Activated CD8-positive, alpha-beta memory T cell treated with anti-CD3 and anti-CD28 coated beads for 4 hours (primary cell): ENCODE data around the gene OVCA2.

Source experiments
- DNase-seq, 2 donors: peaks; one replicate each; pipeline ENCODE4 v3.0.0-alpha.2; 2020; ENCODE audit warnings: low read depth in 2 of 2

The OVCA2 gene

GRCh38 chr17:2013994-2014317, 27.9 kb upstream of the OVCA2 start:
- no peak for DNase-seq

DNA sequence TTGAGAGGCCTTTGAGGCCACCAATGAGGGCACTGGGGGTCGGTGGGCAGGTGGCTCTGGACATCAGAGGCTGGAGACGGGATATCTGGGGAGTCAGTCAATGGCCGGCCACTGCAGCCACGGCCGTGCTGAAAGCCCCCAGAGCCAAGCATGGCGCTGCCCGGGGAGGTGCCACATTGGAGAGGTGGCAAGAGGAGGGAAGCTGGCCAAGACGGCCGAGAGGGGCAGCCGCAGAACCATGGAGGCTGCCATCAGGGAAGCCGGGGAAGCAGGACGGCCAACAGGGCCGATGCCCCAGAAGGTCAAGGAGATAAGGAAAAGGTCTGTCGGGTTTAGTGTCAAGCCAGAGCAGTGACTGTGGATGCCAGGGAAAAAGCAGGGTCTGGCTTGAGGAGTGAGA, 26.5 kb upstream of the OVCA2 start:
- DNase-seq, result no peak

DNA sequence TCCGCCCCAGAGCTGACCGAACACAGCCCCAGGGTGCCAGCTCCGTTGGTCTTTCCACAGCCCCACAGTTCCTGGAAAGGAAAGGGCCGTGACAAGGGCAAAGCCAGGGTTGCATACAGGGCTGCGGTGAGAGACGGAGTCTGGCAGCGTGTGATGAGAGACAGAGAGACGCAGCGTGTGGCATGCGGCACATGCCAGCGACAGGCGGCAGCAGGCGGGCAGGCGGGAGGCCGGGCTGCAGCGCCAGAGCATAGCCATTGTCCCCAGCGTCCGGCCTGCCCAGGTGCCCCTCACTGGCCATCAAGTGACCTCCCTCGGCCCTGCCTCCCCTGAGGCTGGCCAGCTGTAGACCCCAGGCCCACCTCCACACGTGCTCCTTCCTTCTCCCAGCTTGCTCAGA, 25.3 kb upstream of the OVCA2 start:
- DNase-seq, result no peak

DNA sequence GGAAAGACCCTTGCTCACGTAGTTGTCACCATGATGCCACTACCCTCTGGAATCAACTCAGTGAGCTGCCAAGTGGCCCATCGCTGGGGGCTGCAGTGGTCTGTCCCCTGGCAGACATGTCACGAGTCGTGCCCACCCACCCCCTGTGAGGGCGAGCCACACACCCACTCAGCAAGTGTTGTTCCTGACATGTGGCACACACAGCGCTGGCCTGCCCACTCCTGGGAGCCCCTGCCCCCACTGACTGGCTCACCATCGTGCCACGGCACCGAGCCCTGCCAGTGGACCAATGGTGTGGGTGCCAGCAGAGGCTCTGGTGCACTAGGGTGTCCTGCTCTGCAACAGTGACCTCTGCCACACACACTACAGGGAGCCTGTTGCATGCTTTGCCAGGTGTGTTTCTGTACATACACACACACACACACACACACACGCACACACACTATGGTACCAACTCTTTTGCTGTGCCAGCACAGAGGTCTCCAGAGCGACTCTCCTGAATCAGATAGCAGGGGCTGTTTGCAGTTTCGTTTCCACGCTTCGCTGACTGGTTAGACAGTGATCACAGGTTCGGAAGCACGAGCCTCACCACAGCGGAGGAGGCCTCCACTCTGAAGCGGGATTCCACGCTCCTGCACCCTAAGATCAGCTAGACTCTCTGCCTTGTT, 24.4 kb upstream of the OVCA2 start:
- DNase-seq, result no peak

DNA sequence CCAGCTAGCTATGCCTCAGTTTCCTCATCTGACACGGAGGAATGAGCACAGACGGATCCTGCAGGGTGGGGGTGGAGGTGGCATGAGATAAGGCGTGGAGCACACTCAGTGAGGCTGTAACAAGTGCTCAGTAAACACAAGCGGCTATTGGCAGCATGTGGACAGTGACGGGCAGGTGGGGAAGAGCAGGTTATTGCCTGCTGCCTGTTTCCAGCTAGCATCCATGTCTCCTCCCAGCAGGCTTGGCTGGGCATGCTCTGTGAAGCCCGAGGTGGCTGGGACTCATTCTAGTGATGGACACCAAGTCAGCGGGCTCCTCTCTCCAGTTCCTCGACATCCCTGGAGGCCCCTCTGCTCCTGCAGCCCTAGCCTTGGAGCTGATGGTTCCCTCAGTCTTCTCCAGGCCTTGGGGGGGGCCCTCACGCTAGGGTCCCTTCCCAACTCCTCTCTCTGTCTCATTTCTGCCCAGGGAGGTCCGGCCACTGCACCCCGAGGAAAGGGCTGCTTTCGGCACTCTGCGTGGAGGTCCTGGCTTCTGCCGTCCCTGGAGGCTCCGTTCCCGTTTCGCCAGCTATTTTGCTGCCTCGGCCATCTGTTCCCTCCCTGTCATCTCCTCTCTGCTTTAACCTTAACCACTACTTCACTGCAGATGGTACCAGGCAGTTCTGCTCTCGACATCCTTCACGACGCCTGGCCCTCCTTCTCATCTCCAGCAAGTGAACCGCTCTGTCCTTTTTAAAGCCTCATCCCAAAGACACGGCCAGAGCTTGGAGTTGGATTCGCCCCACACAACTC, 22.9 kb upstream of the OVCA2 start:
- DNase-seq, result no peak

DNA sequence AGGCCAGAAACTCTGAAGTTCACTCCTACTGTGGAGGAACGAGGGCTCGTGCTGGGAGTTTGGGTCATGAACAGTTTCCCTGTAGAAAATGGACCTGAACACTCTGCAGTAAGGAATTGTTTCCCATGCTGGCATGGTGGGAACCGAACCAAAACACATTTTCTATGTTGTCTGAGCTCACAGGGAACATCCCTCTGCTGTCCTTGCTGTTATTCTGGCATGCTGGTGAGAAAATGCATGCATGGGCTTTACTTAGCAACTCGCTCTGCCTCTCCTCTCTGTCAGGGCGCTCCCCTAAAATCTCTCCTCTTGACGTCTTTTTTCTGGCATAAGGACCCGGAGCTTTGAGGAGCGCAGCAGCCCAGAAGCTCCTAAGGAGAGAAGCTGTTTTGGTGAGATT, 22.1 kb upstream of the OVCA2 start:
- DNase-seq, result no peak

GRCh38 chr17:2020721-2021120, 21.1 kb upstream of the OVCA2 start:
- DNase-seq, result no peak

DNA sequence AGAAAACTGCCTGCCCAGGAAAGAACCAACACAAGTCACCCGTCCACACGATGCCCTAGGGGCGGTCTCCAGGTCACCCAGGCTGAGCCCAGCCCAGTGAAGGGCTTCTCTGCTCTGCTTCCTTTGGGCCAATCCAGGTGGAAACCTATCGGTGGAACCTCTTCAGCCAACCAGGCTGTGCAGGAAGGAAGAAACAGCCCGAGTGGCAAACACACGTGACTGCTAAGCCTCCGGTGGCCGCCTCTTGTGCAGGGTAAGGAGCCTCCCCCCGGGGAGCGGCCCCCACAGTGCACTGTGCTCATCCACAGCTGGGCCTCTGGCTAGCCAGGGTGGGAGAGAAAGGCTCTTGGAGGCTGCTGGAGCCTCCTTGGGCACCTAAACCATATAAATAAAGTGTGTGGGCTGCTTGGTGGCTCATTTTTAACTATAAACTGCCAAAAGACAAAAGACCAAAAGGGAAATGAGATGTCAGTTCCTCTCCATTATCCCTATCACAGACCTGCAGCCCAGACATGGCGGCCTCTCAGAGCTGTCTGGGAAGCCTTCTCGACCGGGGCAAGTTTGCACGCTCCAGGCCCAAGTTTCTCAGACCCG, 19.1 kb upstream of the OVCA2 start:
- DNase-seq, result no peak

DNA sequence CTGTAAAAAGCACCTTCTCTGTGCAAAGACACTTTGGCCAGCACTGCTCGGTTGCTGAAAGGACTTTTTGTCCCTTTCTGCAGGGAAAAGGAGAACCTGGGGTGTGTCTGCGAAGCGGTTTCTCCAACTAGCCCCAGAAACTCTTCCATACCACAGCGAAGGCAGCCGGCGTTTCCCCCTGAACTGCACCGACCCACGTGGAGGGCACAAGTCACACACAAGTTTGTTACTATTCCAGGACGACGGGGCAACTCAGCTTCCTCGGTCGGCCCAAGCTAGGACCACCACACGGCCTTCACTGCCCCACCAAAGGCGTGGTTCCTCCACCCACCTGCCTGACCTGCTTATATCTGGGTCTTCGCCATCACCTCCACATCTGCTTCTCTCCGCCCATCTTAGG, 18.6 kb upstream of the OVCA2 start:
- DNase-seq, result no peak

GRCh38 chr17:2023692-2024571, 17.9 kb upstream of the OVCA2 start:
- no peak for DNase-seq

- DNase-seq, result no peak
These were observed 17.1 kb upstream of the OVCA2 start for GRCh38 chr17:2024572-2025219.

DNA sequence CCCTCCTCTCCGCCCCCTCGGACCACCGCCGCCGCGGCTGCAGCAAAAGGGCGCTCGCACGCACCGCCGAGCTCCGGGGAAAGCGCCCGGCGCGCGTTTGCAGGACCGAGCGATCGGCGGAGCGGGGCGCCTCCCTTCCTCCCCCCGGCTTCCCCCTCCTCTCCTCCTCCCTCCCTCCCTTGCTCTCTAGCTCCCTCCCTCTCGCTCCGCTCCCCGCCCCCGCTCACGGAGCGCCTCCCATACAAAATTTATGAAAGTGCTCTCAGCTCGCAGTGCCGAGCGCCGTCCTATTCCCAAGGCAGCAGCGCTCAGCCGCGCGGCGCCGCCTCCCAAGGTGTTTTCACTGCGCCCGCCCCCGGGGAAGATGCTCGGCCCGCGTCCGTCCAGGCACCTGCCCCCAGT, 16.6 kb upstream of the OVCA2 start, which contains the start of gene RTN4RL1:
TSS of gene RTN4RL1 (minus strand) at position 115 of the 402 bp plus-strand sequence. CDS start 469 bp downstream, outside the sequence.
- peak; percentile 48 to 60 for DNase-seq

DNA sequence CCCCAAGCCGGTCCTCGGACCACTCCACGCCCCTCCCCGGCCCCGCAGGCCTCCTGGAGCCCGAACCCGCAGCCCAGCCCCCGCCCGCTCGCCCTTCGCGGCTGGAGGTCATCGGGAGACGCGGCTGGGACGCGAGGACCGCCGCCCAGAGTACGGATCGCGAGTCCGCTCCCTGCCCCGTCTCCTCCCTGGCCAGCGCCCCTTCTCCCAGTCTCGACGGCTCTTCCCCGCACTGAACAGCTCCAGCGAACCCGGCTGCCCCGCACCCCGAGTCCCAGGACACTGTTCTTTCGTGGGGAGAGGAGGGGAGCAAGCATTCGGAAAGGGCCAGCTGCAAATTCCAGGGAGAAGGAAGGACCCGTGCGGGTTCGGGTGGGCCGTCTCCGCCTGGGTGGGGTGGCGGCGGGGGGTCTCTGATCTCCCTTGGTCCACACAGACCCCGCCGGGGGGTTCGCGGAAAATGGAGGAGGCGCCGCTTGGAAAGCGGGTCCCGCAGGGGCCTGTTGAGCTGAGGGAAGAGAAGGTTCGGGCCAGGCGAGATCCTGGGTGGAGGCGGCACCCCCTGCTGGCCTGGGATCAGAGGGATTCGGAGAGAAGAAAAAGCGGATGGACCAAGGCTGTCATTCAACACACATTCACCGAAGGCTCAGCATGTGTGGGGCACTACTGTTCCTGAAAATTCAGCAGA, 16.1 kb upstream of the OVCA2 start:
- no peak for DNase-seq

DNA sequence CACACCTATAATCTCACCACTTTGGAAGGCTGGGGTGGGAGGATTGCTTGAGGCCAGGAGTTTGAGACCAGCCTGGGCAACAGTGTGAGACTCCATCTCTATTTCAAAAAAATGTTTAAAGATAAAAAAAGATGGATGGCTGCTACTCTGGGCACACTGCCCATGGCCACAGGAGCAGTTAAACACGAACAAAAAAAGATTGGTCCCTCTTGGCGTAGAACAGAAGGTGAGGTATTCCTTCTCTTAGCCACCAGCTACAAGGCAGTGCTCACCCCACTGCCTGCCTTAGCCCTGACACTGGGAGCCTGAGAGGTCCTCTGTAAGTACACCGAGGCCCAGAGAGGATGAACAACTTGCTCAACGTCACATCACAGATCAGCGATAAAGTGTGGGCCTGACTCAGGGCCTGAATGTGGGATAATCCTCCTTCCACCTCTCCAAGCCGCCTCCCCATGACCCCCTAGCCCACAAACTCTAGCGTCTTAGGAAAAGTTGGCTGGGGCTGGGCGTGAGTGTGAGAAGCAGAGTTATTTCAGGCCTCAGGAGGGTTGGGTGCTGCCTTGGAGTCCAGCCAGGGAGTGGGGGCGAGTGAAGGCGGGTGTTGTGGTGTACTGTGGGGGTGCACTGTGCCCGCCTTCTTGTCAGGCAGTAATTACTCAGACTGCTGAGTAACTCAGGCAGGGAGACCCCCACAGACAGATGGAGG, 14.1 kb upstream of the OVCA2 start:
- no peak for DNase-seq

DNA sequence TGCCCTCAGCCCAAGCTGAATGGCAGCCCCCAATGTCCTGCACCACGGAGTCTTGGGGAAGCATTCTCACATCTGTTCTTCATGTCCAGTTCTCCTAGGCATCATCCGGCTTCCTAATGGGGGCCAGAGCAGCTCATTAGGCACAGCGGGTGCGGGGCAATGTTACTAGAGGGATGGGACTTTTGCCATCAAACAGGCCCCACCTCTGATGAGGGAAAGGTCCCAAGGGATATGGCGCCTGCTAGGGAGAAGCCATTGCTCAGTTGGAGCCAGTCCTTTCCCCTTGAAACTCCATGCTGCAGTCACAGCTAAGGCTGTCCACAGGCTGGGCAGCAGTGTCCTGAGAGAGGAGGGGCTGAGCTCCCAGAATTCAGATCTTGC, 13.6 kb upstream of the OVCA2 start:
- DNase-seq, result no peak

DNA sequence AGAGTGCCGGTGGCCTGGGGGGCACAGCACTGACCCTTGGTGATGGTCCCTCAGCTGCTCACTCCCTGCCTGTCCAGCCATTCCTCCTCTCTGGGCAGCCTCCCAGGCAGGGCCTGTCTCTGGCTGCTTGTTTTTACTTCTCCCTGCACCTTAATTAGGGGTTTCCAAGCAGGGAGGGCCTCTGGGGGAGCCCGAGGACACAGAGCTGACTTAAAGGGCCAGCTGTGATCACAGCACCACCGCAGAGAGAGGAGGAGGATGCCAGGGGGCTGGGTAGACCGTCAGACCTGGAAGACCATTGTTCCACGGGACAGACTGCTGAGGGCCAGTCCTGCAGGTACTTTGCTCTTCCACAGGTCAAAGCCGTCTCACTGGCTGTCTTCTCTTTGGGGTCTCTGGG, 13.1 kb upstream of the OVCA2 start:
- DNase-seq, result no peak

- DNase-seq, result peak; percentile 69 to 75
These were observed 11.7 kb upstream of the OVCA2 start, which contains the start of gene DPH1 for GRCh38 chr17:2029911-2030778. TSS of gene DPH1 (plus strand) at chr17:2030153. CDS start at chr17:2030170, 17 bp downstream.

DNA sequence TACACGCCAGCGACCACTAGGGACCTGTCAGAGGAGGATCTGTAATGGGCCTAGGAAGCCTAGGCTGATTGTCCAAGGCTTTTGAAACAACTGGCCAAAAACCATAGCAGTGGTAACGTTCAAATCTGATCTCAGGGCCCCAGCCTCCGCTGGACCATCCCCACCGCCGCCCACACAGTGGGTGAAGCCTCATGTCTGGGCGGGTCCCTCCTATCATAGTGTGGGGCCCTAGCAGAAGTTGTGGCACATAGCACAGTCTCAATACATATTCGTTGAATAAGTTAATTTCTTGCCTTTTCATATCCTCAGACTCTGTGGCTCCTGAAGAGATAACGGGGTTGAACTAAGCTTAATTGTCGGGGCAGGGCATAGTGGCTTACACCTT, 11.1 kb upstream of the OVCA2 start:
- DNase-seq, result no peak

DNA sequence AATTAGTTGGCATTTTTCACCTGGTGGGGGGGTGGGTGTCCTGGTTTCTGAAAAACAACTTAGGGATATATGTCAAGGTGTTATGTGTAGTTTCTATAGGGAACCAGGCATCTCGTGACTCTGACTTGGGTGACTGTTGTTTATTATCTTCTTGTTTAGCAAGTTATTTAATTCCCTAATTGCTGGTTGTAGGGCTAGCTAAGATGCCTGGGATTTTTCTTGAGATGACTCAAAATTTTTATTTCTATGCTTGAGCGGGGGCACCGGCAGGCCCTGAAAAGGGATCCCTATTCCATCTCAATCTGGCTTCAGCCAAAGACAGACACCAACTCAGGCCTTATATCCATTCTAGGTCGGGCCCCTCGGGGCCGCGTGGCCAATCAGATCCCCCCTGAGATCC, 8.7 kb upstream of the OVCA2 start:
- no peak for DNase-seq
